ENCODE results near the gene EFCAB14.
"Not testable (repeated sequence)": the region's sequence is repeated elsewhere in the genome, so short reads cannot be mapped to it uniquely, and the experiment has no call there.

EFCAB14 gene

GRCh38 chr1:46654012-46654411, 64.9 kb downstream of the EFCAB14 start:
- DNase-seq (ENCODE audit: low read depth in 3 of 3), result no peak

GRCh38 chr1:46653405-46653958, 65.4 kb downstream of the EFCAB14 start:
- DNase-seq (ENCODE audit: low read depth in 3 of 3), result no peak

GRCh38 chr1:46652321-46653100, 66.4 kb downstream of the EFCAB14 start:
- DNase-seq (ENCODE audit: low read depth in 3 of 3), result no peak

- DNase-seq (ENCODE audit: low read depth in 3 of 3), result not testable (repeated sequence)
Measured at GRCh38 chr1:46651152-46651551, 67.8 kb downstream of the EFCAB14 start.

- no peak for DNase-seq (ENCODE audit: low read depth in 3 of 3)
Measured at GRCh38 chr1:46650491-46650890, 68.4 kb downstream of the EFCAB14 start.

- no peak for DNase-seq (ENCODE audit: low read depth in 3 of 3)
Measured at GRCh38 chr1:46649764-46650163, 69.2 kb downstream of the EFCAB14 start.

- DNase-seq (ENCODE audit: low read depth in 3 of 3), result no peak
Measured at GRCh38 chr1:46647611-46648010, 71.3 kb downstream of the EFCAB14 start.

- no peak for DNase-seq (ENCODE audit: low read depth in 3 of 3)
Measured at GRCh38 chr1:46646844-46647243, 72.1 kb downstream of the EFCAB14 start.

GRCh38 chr1:46646331-46646730, 72.6 kb downstream of the EFCAB14 start:
- no peak for DNase-seq (ENCODE audit: low read depth in 3 of 3)

GRCh38 chr1:46645815-46646214, 73.1 kb downstream of the EFCAB14 start:
- DNase-seq (ENCODE audit: low read depth in 3 of 3), result no peak

GRCh38 chr1:46643368-46643775, 75.5 kb downstream of the EFCAB14 start:
- no peak for DNase-seq (ENCODE audit: low read depth in 3 of 3)

GRCh38 chr1:46642115-46642680, 76.7 kb downstream of the EFCAB14 start:
- no peak for DNase-seq (ENCODE audit: low read depth in 3 of 3)

- no peak for DNase-seq (ENCODE audit: low read depth in 3 of 3)
Measured at GRCh38 chr1:46639547-46639946, 79.4 kb downstream of the EFCAB14 start.

GRCh38 chr1:46638921-46639320, 80.0 kb downstream of the EFCAB14 start:
- no peak for DNase-seq (ENCODE audit: low read depth in 3 of 3)

GRCh38 chr1:46637444-46638083, 81.3 kb downstream of the EFCAB14 start:
- no peak for DNase-seq (ENCODE audit: low read depth in 3 of 3)

GRCh38 chr1:46635205-46635604, 83.7 kb downstream of the EFCAB14 start:
- no peak for DNase-seq (ENCODE audit: low read depth in 3 of 3)

- DNase-seq (ENCODE audit: low read depth in 3 of 3), result no peak
Measured at GRCh38 chr1:46630719-46631118, 88.2 kb downstream of the EFCAB14 start.

Data from stimulated activated CD4-positive, alpha-beta T cell treated with anti-CD3 and anti-CD28 coated beads, TNF-alpha, amount 100 ng/mL, for 24 hours (primary cell).